ENCODE data around the gene SLC41A3.
"Not testable (repeated sequence)": the region's sequence is repeated elsewhere in the genome, so short reads cannot be mapped to it uniquely, and the experiment has no call there.

Gene SLC41A3

DNA sequence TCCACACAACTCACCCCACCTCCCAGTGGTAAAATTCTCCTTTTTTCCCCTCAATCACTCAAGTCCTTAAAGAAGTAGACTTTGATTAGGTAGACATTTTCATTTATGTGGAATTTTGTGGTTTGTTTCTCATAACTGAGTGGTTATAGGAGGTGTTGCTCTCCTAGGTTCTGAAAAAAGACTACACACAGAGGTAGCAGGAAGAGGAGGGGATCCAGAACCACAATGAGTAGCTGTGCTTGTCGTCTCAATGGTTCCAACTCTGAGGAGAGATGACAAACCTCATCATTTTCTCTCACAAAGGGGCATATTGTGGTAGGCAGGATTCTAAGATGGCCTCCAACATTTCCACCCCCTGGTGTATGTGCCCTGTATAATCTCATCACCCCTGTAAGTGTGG, 120.1 kb downstream of the SLC41A3 start:
- H3K27ac Mint-ChIP-seq, H3K36me3 Mint-ChIP-seq, H3K9me3 Mint-ChIP-seq, H3K4me3 Mint-ChIP-seq, H3K27me3 Mint-ChIP-seq, H3K4me1 Mint-ChIP-seq: not testable (repeated sequence)

DNA sequence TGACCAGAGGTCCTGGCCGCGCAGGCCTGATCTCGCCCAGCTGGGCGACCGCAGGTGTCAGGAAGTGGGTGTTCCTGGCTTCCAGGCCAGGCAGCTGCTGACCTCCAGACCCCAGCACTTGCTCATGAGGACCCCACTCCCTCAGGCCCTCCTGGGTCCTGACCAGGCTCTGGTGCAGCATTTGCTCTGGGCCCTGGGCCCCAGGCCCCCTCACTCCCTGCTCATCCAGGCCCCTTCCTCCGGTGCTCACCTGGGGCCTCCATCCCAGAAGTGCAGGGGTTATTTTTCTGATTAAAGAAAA, 122.7 kb downstream of the SLC41A3 start:
- no peak overlapping the region for H3K4me3 Mint-ChIP-seq
- H3K36me3 Mint-ChIP-seq = peaks cover 2% of the 10 kb centered on the region
- no peak overlapping the region for H3K27ac Mint-ChIP-seq
- peaks cover 14% of the 10 kb centered on the region for H3K27me3 Mint-ChIP-seq
- no peaks in the 10 kb centered on the region for H3K9me3 Mint-ChIP-seq
- H3K4me1 Mint-ChIP-seq = no peaks in the 10 kb centered on the region

GRCh38 chr3:125960456-125961288, 123.3 kb downstream of the SLC41A3 start:
- H3K9me3 Mint-ChIP-seq = no peaks in the 10 kb centered on the region
- H3K36me3 Mint-ChIP-seq = peaks cover 2% of the 10 kb centered on the region
- peaks cover 14% of the 10 kb centered on the region for H3K27me3 Mint-ChIP-seq
- H3K4me3 Mint-ChIP-seq = no peak overlapping the region
- H3K4me1 Mint-ChIP-seq = no peaks in the 10 kb centered on the region
- no peak overlapping the region for H3K27ac Mint-ChIP-seq

DNA sequence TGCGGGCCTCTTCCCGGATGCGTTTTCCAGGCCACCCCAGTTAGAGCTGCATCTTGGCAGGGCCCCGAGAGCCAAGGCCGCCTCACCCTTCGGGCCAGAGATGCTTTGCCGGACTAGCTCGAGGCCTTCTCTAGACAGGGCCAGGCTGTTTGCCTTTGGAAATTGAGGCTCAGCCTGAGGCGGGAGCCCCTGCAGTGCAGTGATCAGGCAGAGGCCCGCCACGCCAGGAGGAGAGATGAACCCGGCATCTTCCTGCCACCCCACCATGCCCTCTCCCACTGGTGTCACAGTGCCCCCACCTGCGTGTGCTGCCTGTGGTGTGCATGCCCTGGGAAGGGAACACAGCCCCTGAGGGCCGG, 123.9 kb downstream of the SLC41A3 start:
- Mint-ChIP-seq H3K4me1 (no peaks in the 10 kb centered on the region), H3K36me3 (peaks cover 2% of the 10 kb centered on the region), H3K27me3 (peaks cover 15% of the 10 kb centered on the region), H3K9me3 (no peaks in the 10 kb centered on the region), H3K27ac (no peak overlapping the region), H3K4me3 (no peak overlapping the region)

DNA sequence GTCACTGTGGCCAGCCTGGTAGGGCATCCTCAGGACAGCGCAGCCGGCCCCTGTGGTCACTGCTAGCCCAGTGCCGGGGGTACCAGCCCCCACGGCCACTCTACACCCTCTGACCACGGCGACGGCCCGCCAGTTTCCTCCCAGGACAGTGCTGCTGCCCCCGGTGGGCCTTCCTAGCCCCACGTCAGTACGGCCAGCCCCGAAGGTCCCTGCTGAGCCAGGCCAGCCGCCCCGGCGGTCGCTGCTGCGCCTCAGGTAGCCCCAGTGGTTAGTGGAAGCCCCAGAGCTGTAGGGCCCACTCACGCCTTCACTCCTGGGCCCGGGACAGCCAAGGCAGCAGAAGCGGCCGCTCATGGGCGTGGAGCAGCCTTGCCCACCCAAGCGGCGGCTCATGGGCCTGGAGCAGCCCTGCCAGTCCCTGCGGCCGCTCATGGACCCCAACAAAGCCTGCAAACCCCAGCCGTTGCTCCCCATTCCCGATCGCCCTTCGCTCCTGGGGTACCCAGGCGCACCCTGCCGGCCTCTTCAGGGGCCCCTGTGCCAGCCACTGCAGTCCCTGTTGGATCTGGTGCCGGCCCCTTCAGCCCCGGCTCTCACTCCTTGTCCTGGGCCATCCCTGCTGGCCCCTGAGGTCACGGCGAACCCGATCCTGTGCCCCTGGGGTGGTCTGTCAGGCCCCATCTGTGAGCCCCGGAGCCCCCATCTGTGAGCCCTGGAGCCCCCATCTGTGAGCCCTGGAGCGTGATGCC, 124.4 kb downstream of the SLC41A3 start:
- peaks cover 2% of the 10 kb centered on the region for H3K36me3 Mint-ChIP-seq
- H3K4me1 Mint-ChIP-seq = no peaks in the 10 kb centered on the region
- no peaks in the 10 kb centered on the region for H3K9me3 Mint-ChIP-seq
- peaks cover 15% of the 10 kb centered on the region for H3K27me3 Mint-ChIP-seq
- no peak overlapping the region for H3K27ac Mint-ChIP-seq
- no peak overlapping the region for H3K4me3 Mint-ChIP-seq

GRCh38 chr3:125958511-125959316, 125.2 kb downstream of the SLC41A3 start:
- Mint-ChIP-seq H3K36me3 (peaks cover 2% of the 10 kb centered on the region), H3K4me1 (no peaks in the 10 kb centered on the region), H3K4me3 (no peak overlapping the region), H3K27ac (no peak overlapping the region), H3K9me3 (no peaks in the 10 kb centered on the region), H3K27me3 (peaks cover 15% of the 10 kb centered on the region)

GRCh38 chr3:125957674-125958510, 126.0 kb downstream of the SLC41A3 start:
- Mint-ChIP-seq H3K27me3 (peaks cover 15% of the 10 kb centered on the region), H3K36me3 (peaks cover 2% of the 10 kb centered on the region), H3K4me1 (no peaks in the 10 kb centered on the region), H3K27ac (no peak overlapping the region), H3K4me3 (no peak overlapping the region), H3K9me3 (no peaks in the 10 kb centered on the region)

DNA sequence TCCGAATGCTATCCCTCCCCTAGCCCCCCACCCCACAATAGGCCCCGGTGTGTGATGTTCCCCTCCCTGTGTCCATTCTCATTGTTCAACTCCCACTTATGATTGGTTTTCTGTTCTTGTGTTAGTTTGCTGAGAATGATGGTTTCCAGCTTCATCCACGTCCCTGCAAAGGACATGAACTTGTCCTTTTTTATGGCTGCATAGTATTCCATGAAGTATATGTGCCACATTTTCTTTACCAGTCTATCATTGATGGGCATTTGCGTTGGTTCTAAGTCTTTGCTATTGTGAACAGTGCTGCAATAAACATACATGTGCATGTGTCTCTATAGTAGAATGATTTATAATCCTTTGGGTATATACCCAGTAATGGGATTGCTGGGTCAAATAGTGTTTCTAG, 126.9 kb downstream of the SLC41A3 start:
- H3K36me3 Mint-ChIP-seq, H3K9me3 Mint-ChIP-seq, H3K4me3 Mint-ChIP-seq, H3K4me1 Mint-ChIP-seq, H3K27ac Mint-ChIP-seq: not testable (repeated sequence)
- H3K27me3 Mint-ChIP-seq = peaks cover 17% of the 10 kb centered on the region

Data from activated naive CD4-positive, alpha-beta T cell treated with anti-CD3 and anti-CD28 coated beads, Interleukin-2, amount 50 U/mL, for 24 hours (primary cell).